Keratinocyte (primary cell): ENCODE results near the gene ARL6IP5. TPM values are rescaled to one million over a fixed set of nuclear protein-coding genes. Genes with fewer than 3 reads are reported as not detected.

Source experiments
- DNase-seq: peaks from one replicate; pipeline ENCODE4 v3.0.0-alpha.2; 2011; ENCODE audit warnings: low read depth, missing footprints, low spot score
- FAIRE-seq: peaks from 2 replicates; lab custom pipeline; 2011; peaks lifted over from hg19 to GRCh38; lab: Jason Lieb, UNC
- H2AFZ ChIP-seq: 2 replicates; pipeline ENCODE4 v1.6.0; 2012; ENCODE audit warnings: low read length, control low read depth, inconsistent platforms; ENCODE audit not compliant: control insufficient read depth
- H3K27ac ChIP-seq: 2 replicates; pipeline ENCODE4 v1.5.1; 2011; ENCODE audit warnings: low read length; ENCODE audit not compliant: control insufficient read depth, insufficient read depth
- H3K27me3 ChIP-seq: 3 replicates; pipeline ENCODE4 v1.6.0; 2011; ENCODE audit warnings: low read length; ENCODE audit not compliant: control insufficient read depth, insufficient read depth; ENCODE audit errors: extremely low read depth
- H3K36me3 ChIP-seq, 2 experiments: 2 replicates in 1 of 2; 3 replicates in 1 of 2; pipeline ENCODE4 v1.5.1; 2011; ENCODE audit warnings: low read length in 2 of 2, mild to moderate bottlenecking in 1 of 2; ENCODE audit not compliant: control insufficient read depth in 2 of 2, insufficient read depth in 2 of 2; ENCODE audit errors: extremely low read depth in 1 of 2
- H3K4me1 ChIP-seq: 3 replicates; pipeline ENCODE4 v1.5.1; 2011; ENCODE audit warnings: low read length; ENCODE audit not compliant: control insufficient read depth, insufficient read depth; ENCODE audit errors: extremely low read depth
- H3K4me2 ChIP-seq: 3 replicates; pipeline ENCODE4 v1.6.0; 2011; ENCODE audit warnings: low read depth, low read length; ENCODE audit not compliant: control insufficient read depth, insufficient read depth; ENCODE audit errors: extremely low read depth
- H3K4me3 ChIP-seq, 3 experiments: fragments of 200-600 bp in 1 of 3; sonication (generic) in 1 of 3; 2 replicates in 2 of 3; 3 replicates in 1 of 3; pipeline ENCODE4 v1.5.1; 2011 to 2016; ENCODE audit warnings: low read length in 3 of 3, mild to moderate bottlenecking in 3 of 3, control low read depth in 2 of 3, inconsistent platforms in 1 of 3, low read depth in 1 of 3, mixed read lengths in 1 of 3, mixed run types in 1 of 3, moderate library complexity in 1 of 3; ENCODE audit not compliant: control insufficient read depth in 2 of 3, insufficient read depth in 2 of 3; ENCODE audit errors: extremely low read depth in 1 of 3
- H3K79me2 ChIP-seq: 2 replicates; pipeline ENCODE4 v1.6.0; 2012; ENCODE audit warnings: low read length; ENCODE audit not compliant: control insufficient read depth, insufficient read depth
- H3K9ac ChIP-seq: 3 replicates; pipeline ENCODE4 v1.6.0; 2011; ENCODE audit warnings: low read length; ENCODE audit not compliant: control insufficient read depth, insufficient read depth; ENCODE audit errors: extremely low read depth
- H3K9me1 ChIP-seq: 3 replicates; pipeline ENCODE4 v1.6.0; 2011; ENCODE audit warnings: low read length; ENCODE audit not compliant: control insufficient read depth, insufficient read depth; ENCODE audit errors: extremely low read depth
- H3K9me3 ChIP-seq: 2 replicates; pipeline ENCODE4 v1.5.1; 2012; ENCODE audit warnings: low read depth, low read length; ENCODE audit not compliant: control insufficient read depth
- H4K20me1 ChIP-seq: 3 replicates; pipeline ENCODE4 v1.6.0; 2011; ENCODE audit warnings: low read length; ENCODE audit not compliant: control insufficient read depth, insufficient read depth; ENCODE audit errors: extremely low read depth
- EZH2 ChIP-seq: IDR thresholded peaks from one replicate; pipeline ENCODE4 v1.6.1; 2012; ENCODE audit warnings: inconsistent platforms, mild to moderate bottlenecking, low read length, moderate library complexity
- dilution Hi-C: fragments of 300-500 bp; cut with MboI; formaldehyde crosslinking; loops from one replicate; pipeline ENCODE4 v1.7.0; 2020; ENCODE audit warnings: low sequenced_read_pairs; ENCODE audit not compliant: extremely low pct_ligation_motif_present
- polyA plus RNA-seq, 5 experiments: library from polyadenylated mRNA; depleted of rRNA in 3 of 5; stranded (reverse) in 3 of 5; stranded (forward) in 1 of 5; unstranded in 1 of 5; fragments of >200 nt; gene quantifications; 1 replicate in 1 of 5; 2 replicates in 3 of 5; 3 replicates in 1 of 5; pipeline versions ENCODE4 v1.2.1 to v1.2.3, GENCODE V29; 2011 to 2012; ENCODE audit warnings: missing spikeins in 2 of 5, low read depth in 1 of 5, low replicate concordance in 1 of 5
- TF ChIP-seq, protein P1 (sequence below), 3 experiments: IDR thresholded peaks in 1 of 3; conservative IDR thresholded peaks in 1 of 3; optimal IDR thresholded peaks in 1 of 3; 2 replicates in 2 of 3; 3 replicates in 1 of 3; pipeline versions ENCODE3 to v1.5.1; 2011; ENCODE audit warnings: low read length in 3 of 3, mild to moderate bottlenecking in 3 of 3, moderate library complexity in 2 of 3, control low read depth in 1 of 3, inconsistent platforms in 1 of 3; ENCODE audit not compliant: insufficient read depth in 2 of 3; ENCODE audit errors: extremely low read depth in 1 of 3

Gene ARL6IP5
- polyA plus RNA-seq, 1 donor (not counting 4 experiments of a cell fraction or from before 2014, with no cell fraction given) = 112 TPM

DNA sequence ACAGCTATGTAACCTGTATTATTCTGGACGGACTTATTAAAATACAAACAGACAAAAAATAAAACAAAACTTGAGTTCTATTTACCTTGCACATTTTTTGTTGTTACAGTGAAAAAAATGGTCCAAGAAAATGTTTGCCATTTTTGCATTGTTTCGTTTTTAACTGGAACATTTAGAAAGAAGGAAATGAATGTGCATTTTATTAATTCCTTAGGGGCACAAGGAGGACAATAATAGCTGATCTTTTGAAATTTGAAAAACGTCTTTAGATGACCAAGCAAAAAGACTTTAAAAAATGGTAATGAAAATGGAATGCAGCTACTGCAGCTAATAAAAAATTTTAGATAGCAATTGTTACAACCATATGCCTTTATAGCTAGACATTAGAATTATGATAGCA lies 20.6 kb downstream of the ARL6IP5 start:
- H3K4me1 ChIP-seq = no peaks in the 10 kb centered on the region
- DNase-seq (no peak), FAIRE-seq (no peak)
- H3K4me3 ChIP-seq = no peak overlapping the region
- no peaks in the 10 kb centered on the region for H4K20me1 ChIP-seq
- no peak overlapping the region for H3K27ac ChIP-seq
- no peaks in the 10 kb centered on the region for H3K9me3 ChIP-seq
- no peak overlapping the region for H3K9ac ChIP-seq
- no peak overlapping the region for H2AFZ ChIP-seq
- H3K79me2 ChIP-seq = no peaks in the 10 kb centered on the region
- dilution Hi-C loops = no loop called here
- H3K4me2 ChIP-seq = no peak overlapping the region
- H3K27me3 ChIP-seq = no peaks in the 10 kb centered on the region
- peaks cover 4 to 18% of the 10 kb centered on the region in 2 experiments for H3K36me3 ChIP-seq
- H3K9me1 ChIP-seq = no peaks in the 10 kb centered on the region
- TF ChIP-seq EZH2 = no peak
- TF ChIP-seq, protein P1, sequence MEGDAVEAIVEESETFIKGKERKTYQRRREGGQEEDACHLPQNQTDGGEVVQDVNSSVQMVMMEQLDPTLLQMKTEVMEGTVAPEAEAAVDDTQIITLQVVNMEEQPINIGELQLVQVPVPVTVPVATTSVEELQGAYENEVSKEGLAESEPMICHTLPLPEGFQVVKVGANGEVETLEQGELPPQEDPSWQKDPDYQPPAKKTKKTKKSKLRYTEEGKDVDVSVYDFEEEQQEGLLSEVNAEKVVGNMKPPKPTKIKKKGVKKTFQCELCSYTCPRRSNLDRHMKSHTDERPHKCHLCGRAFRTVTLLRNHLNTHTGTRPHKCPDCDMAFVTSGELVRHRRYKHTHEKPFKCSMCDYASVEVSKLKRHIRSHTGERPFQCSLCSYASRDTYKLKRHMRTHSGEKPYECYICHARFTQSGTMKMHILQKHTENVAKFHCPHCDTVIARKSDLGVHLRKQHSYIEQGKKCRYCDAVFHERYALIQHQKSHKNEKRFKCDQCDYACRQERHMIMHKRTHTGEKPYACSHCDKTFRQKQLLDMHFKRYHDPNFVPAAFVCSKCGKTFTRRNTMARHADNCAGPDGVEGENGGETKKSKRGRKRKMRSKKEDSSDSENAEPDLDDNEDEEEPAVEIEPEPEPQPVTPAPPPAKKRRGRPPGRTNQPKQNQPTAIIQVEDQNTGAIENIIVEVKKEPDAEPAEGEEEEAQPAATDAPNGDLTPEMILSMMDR (optimal IDR thresholded peaks at IDR 0.05 in 1 of 3, IDR thresholded peaks at IDR 0.05 in 1 of 3, conservative IDR thresholded peaks at IDR 0.05 in 1 of 3; ENCODE audit: extremely low read depth in 1 of 3, insufficient read depth in 2 of 3, low read length in 3 of 3) = no peak

GRCh38 chr3:69107841-69108240 lies 23.1 kb downstream of the ARL6IP5 start:
- Histone ChIP-seq H3K4me1 (no peaks in the 10 kb centered on the region), H3K4me3 (no peak overlapping the region), H3K9me3 (no peaks in the 10 kb centered on the region), H3K27me3 (no peaks in the 10 kb centered on the region), H3K79me2 (no peaks in the 10 kb centered on the region), H4K20me1 (no peaks in the 10 kb centered on the region), H3K4me2 (no peak overlapping the region), H3K36me3 (peaks cover 4 to 13% of the 10 kb centered on the region in 2 experiments), H2AFZ (no peak overlapping the region), H3K9ac (no peak overlapping the region), H3K9me1 (no peaks in the 10 kb centered on the region), H3K27ac (no peak overlapping the region)
- TF ChIP-seq, protein P1 (optimal IDR thresholded peaks at IDR 0.05 in 1 of 3, IDR thresholded peaks at IDR 0.05 in 1 of 3, conservative IDR thresholded peaks at IDR 0.05 in 1 of 3; ENCODE audit: extremely low read depth in 1 of 3, insufficient read depth in 2 of 3, low read length in 3 of 3) = no peak
- TF ChIP-seq EZH2 = no peak
- dilution Hi-C loops = no loop called here
- no peak for DNase-seq
- FAIRE-seq = no peak
